ENCODE measurements around the gene AQP3. TPM values are rescaled to one million over a fixed set of nuclear protein-coding genes. Genes with fewer than 3 reads are reported as not detected.
"Not testable (repeated sequence)": the region's sequence is repeated elsewhere in the genome, so short reads cannot be mapped to it uniquely, and the experiment has no call there.

Gene AQP3
- total RNA-seq, 4 donors from 2014 or later = 3.9 to 100 (median 15.5) TPM

- H3K27ac ChIP-seq = no peak overlapping the region
- no peaks in the 10 kb centered on the region for H3K4me1 ChIP-seq
- no peak for ATAC-seq
- no peaks in the 10 kb centered on the region for H3K27me3 ChIP-seq
- WGBS, 2 donors (ENCODE audit: low coverage in 1 of 2) = 83 to 87% methylated on average over 2 of the region's 3 CpGs
- no peaks in the 10 kb centered on the region for H3K9me3 ChIP-seq
- no peaks in the 10 kb centered on the region for H3K36me3 ChIP-seq
- TF ChIP-seq POLR2AphosphoS5 (IDR thresholded peaks at IDR 0.05) (no peak), POLR2A (IDR thresholded peaks at IDR 0.05) (no peak), EP300 (IDR thresholded peaks at IDR 0.05) (no peak), CTCF (IDR thresholded peaks at IDR 0.05) (no peak)
- H3K4me3 ChIP-seq = no peak overlapping the region
Measured at GRCh38 chr9:33429256-33429985, 18.0 kb downstream of the AQP3 start.

GRCh38 chr9:33426843-33427293, 20.5 kb downstream of the AQP3 start:
- TF ChIP-seq CTCF (IDR thresholded peaks at IDR 0.05) (no peak), POLR2A (IDR thresholded peaks at IDR 0.05) (no peak), EP300 (IDR thresholded peaks at IDR 0.05) (no peak), POLR2AphosphoS5 (IDR thresholded peaks at IDR 0.05) (no peak)
- Histone ChIP-seq H3K4me1 (no peaks in the 10 kb centered on the region), H3K27me3 (no peaks in the 10 kb centered on the region), H3K36me3 (no peaks in the 10 kb centered on the region), H3K9me3 (no peaks in the 10 kb centered on the region), H3K4me3 (no peak overlapping the region), H3K27ac (no peak overlapping the region)
- ATAC-seq = no peak
- 77 to 85% methylated on average over 2 to 7 of the region's 7 CpGs for WGBS, 2 donors (ENCODE audit: low coverage in 1 of 2)

GRCh38 chr9:33425128-33425533, 22.3 kb downstream of the AQP3 start:
- H3K9me3 ChIP-seq = no peaks in the 10 kb centered on the region
- H3K27me3 ChIP-seq = no peaks in the 10 kb centered on the region
- no peak overlapping the region for H3K27ac ChIP-seq
- no peak overlapping the region for H3K4me3 ChIP-seq
- no peak for ATAC-seq
- TF ChIP-seq POLR2A (IDR thresholded peaks at IDR 0.05) (no peak), EP300 (IDR thresholded peaks at IDR 0.05) (no peak), POLR2AphosphoS5 (IDR thresholded peaks at IDR 0.05) (no peak), CTCF (IDR thresholded peaks at IDR 0.05) (no peak)
- WGBS, 2 donors (ENCODE audit: low coverage in 1 of 2) = 53 to 70% methylated on average over 3 of the region's 4 CpGs
- no peaks in the 10 kb centered on the region for H3K36me3 ChIP-seq
- no peaks in the 10 kb centered on the region for H3K4me1 ChIP-seq

- 100% methylated on average over 1 of the region's 6 CpGs; no CpG with 5 or more reads in 1 of the 2 donors for WGBS, 2 donors (ENCODE audit: low coverage in 1 of 2)
- not testable (repeated sequence) for H3K27me3 ChIP-seq, H3K4me1 ChIP-seq, H3K4me3 ChIP-seq, H3K27ac ChIP-seq, H3K36me3 ChIP-seq, H3K9me3 ChIP-seq, ATAC-seq
Measured at GRCh38 chr9:33424492-33424891, 22.9 kb downstream of the AQP3 start.

GRCh38 chr9:33424043-33424442, 23.4 kb downstream of the AQP3 start:
- not testable (repeated sequence) for ATAC-seq, H3K9me3 ChIP-seq, H3K27me3 ChIP-seq, H3K4me1 ChIP-seq, H3K36me3 ChIP-seq, H3K27ac ChIP-seq, H3K4me3 ChIP-seq
- no CpG with 5 or more reads among the region's 7 CpGs for WGBS, 2 donors (ENCODE audit: low coverage in 1 of 2)

- no peak overlapping the region for H3K4me3 ChIP-seq
- WGBS, 2 donors (ENCODE audit: low coverage in 1 of 2) = 56 to 67% methylated on average over 4 to 8 of the region's 10 CpGs
Measured at GRCh38 chr9:33419708-33420303, 27.6 kb downstream of the AQP3 start.

More at GRCh38 chr9:33419708-33420303, 27.6 kb downstream of the AQP3 start:
- TF ChIP-seq EP300 (IDR thresholded peaks at IDR 0.05) (no peak), POLR2A (IDR thresholded peaks at IDR 0.05) (no peak), POLR2AphosphoS5 (IDR thresholded peaks at IDR 0.05) (no peak), CTCF (IDR thresholded peaks at IDR 0.05) (no peak)
- Histone ChIP-seq H3K27ac (no peak overlapping the region), H3K27me3 (peaks cover 6% of the 10 kb centered on the region), H3K4me1 (peaks cover 0 to 9% (median 0%) of the 10 kb centered on the region in 3 donors), H3K36me3 (no peaks in the 10 kb centered on the region), H3K9me3 (no peaks in the 10 kb centered on the region)
- ATAC-seq = no peak
